ENCODE measurements around the gene SORCS2. TPM values are rescaled to one million over a fixed set of nuclear protein-coding genes. Genes with fewer than 3 reads are reported as not detected.

Gene SORCS2
- total and polyA plus RNA-seq, 2 donors (not counting 1 experiment from before 2014, with no cell fraction given) = not detected

- WGBS (ENCODE audit: insufficient coverage) = 84% methylated on average over 17 of the region's 17 CpGs
Measured at GRCh38 chr4:7423801-7424552, 231.6 kb downstream of the SORCS2 start.

More at GRCh38 chr4:7423801-7424552, 231.6 kb downstream of the SORCS2 start:
- ATAC-seq (ENCODE audit: low read depth) (no peak), DNase-seq (no peak)
- ChIA-PET POLR2A (no interaction called here), CTCF (no interaction called here)
- H3K79me2 ChIP-seq (ENCODE audit: control insufficient read depth, insufficient read depth, low read length) = no peaks in the 10 kb centered on the region
- H3K4me1 ChIP-seq (ENCODE audit: control insufficient read depth in 2 of 2, insufficient read depth in 2 of 2, low read length in 2 of 2) = no peaks in the 10 kb centered on the region
- no peak overlapping the region for H3K27ac ChIP-seq (ENCODE audit: low read length in 2 of 2)
- H2AFZ ChIP-seq (ENCODE audit: insufficient read depth, low read depth, low read length, poor library complexity, severe bottlenecking) = no peak overlapping the region
- no peaks in the 10 kb centered on the region for H3K9me3 Mint-ChIP-seq (ENCODE audit: insufficient read depth)
- H4K20me1 ChIP-seq (ENCODE audit: control insufficient read depth, insufficient read depth, low read length, poor library complexity, severe bottlenecking) = no peaks in the 10 kb centered on the region
- H3K4me1 Mint-ChIP-seq = no peaks in the 10 kb centered on the region
- no peak overlapping the region for H3K4me2 ChIP-seq (replicated peaks; ENCODE audit: low read depth, low read length, poor library complexity, severe bottlenecking)
- H3K9ac ChIP-seq (ENCODE audit: low read length) = no peak overlapping the region
- H3K27me3 Mint-ChIP-seq = no peaks in the 10 kb centered on the region
- TF ChIP-seq CTCF (IDR thresholded peaks at IDR 0.05) (no peak), EZH2 (IDR thresholded peaks at IDR 0.05; ENCODE audit: borderline replicate concordance, insufficient read depth, low read depth, low read length, poor library complexity, severe bottlenecking) (no peak)
- H3K4me3 Mint-ChIP-seq = no peak overlapping the region
- peaks cover 0 to 3% (median 0%) of the 10 kb centered on the region in 3 donors for H3K9me3 ChIP-seq (ENCODE audit: control extremely low read depth in 1 of 3, control insufficient read depth in 2 of 3, insufficient read depth in 1 of 3, low read length in 2 of 3)
- H3K36me3 ChIP-seq (replicated peaks in 1 of 2; ENCODE audit: control extremely low read depth in 1 of 2, control insufficient read depth in 1 of 2, extremely low read depth in 1 of 2, insufficient read depth in 2 of 2, low read length in 1 of 2) = no peaks in the 10 kb centered on the region
- H3K27me3 ChIP-seq (replicated peaks in 1 of 4; ENCODE audit: control extremely low read depth in 1 of 4, control insufficient read depth in 3 of 4, insufficient read depth in 4 of 4, low read length in 3 of 4) = no peaks in the 10 kb centered on the region
- H3K4me3 ChIP-seq (ENCODE audit: control extremely low read depth in 1 of 5, extremely low read depth in 1 of 5, insufficient read depth in 1 of 5, low read depth in 2 of 5, low read length in 4 of 5) = no peak overlapping the region
- intact Hi-C loops (cut with micrococcal nuclease) = no loop called here
- no peak overlapping the region for H3K27ac Mint-ChIP-seq
